ENCODE measurements around the gene CRACR2A.
A peak's percentile ranks its signal among the peaks of the same experiment; 100 is the strongest.

Gene CRACR2A

GRCh38 chr12:3752741-3753486 lies at the start of gene CRACR2A:
Gene CRACR2A (minus strand): TSS chr12:3753109. CDS start chr12:3696999, 56,110 bp downstream.
- DNase-seq (ENCODE audit: low spot score): peak; percentile 81

GRCh38 chr12:3797531-3798048 lies 44.7 kb upstream of the CRACR2A start:
- DNase-seq (ENCODE audit: low spot score): no peak

- no peak for DNase-seq (ENCODE audit: low spot score)
Measured at GRCh38 chr12:3795492-3796133, 42.7 kb upstream of the CRACR2A start.

- no peak for DNase-seq (ENCODE audit: low spot score)
Measured at GRCh38 chr12:3795066-3795465, 42.2 kb upstream of the CRACR2A start.

GRCh38 chr12:3792623-3793288 lies 39.8 kb upstream of the CRACR2A start:
- DNase-seq (ENCODE audit: low spot score): no peak

- DNase-seq (ENCODE audit: low spot score): no peak
Measured at GRCh38 chr12:3791256-3791874, 38.5 kb upstream of the CRACR2A start.

GRCh38 chr12:3790642-3791041 lies 37.7 kb upstream of the CRACR2A start:
- DNase-seq (ENCODE audit: low spot score): no peak

- DNase-seq (ENCODE audit: low spot score): no peak
Measured at GRCh38 chr12:3789838-3790237, 36.9 kb upstream of the CRACR2A start.

- peak; percentile 69 for DNase-seq (ENCODE audit: low spot score)
Measured at GRCh38 chr12:3777206-3777809, 24.4 kb upstream of the CRACR2A start.

GRCh38 chr12:3775385-3776035 lies 22.6 kb upstream of the CRACR2A start:
- DNase-seq (ENCODE audit: low spot score): no peak

GRCh38 chr12:3772380-3772779 lies 19.5 kb upstream of the CRACR2A start:
- DNase-seq (ENCODE audit: low spot score): peak; percentile 40

- no peak for DNase-seq (ENCODE audit: low spot score)
Measured at GRCh38 chr12:3771853-3772252, 18.9 kb upstream of the CRACR2A start.

GRCh38 chr12:3770891-3771290 lies 18.0 kb upstream of the CRACR2A start:
- peak; percentile 42 for DNase-seq (ENCODE audit: low spot score)

GRCh38 chr12:3768911-3769447 lies 16.1 kb upstream of the CRACR2A start:
- DNase-seq (ENCODE audit: low spot score): no peak

GRCh38 chr12:3761116-3761735 lies 8.3 kb upstream of the CRACR2A start:
- DNase-seq (ENCODE audit: low spot score): no peak

GRCh38 chr12:3759878-3760277 lies 7.0 kb upstream of the CRACR2A start:
- no peak for DNase-seq (ENCODE audit: low spot score)

- no peak for DNase-seq (ENCODE audit: low spot score)
Measured at GRCh38 chr12:3757261-3757660, 4.4 kb upstream of the CRACR2A start.

- DNase-seq (ENCODE audit: low spot score): no peak
Measured at GRCh38 chr12:3755898-3756297, 3.0 kb upstream of the CRACR2A start.

- DNase-seq (ENCODE audit: low spot score): peak; percentile 35
Measured at GRCh38 chr12:3753544-3754284, 805 bp upstream of the CRACR2A start.
